Lower leg skin (tissue), 4 donors: ENCODE results near the gene MTHFSD. TPM values are rescaled to one million over a fixed set of nuclear protein-coding genes. Genes with fewer than 3 reads are reported as not detected.

Experiments used
- DNase-seq, 2 donors: peaks; one replicate each; pipeline ENCODE4 v3.0.0-alpha.2; 2019; ENCODE audit warnings: low spot score in 2 of 2
- H3K4me3 ChIP-seq: fragments of 200-600 bp; sonication (generic); 2 replicates; pipeline ENCODE4 v1.5.1; 2017; ENCODE audit warnings: mild to moderate bottlenecking, low read depth; ENCODE audit not compliant: poor library complexity, severe bottlenecking
- POLR2A ChIP-seq, 2 donors: fragments of 450-650 bp; IDR thresholded peaks; one replicate each; pipeline ENCODE4 v1.6.1; 2016 to 2017; ENCODE audit warnings: antibody characterized with exemption in 2 of 2, mild to moderate bottlenecking in 1 of 2, moderate library complexity in 1 of 2
- WGBS, 2 donors: methylation state at CpG; one replicate each; pipeline ENCODE4 v1.1.5; 2018; 5-methylcytosine and 5-hydroxymethylcytosine counted together
- intact Hi-C: fragments of 100-400 bp; cut with DNase I; formaldehyde crosslinking; loops from one replicate; pipeline ENCODE4 v1.15.0; 2023; ENCODE audit warnings: low total_unique reads
- total RNA-seq, 4 donors: library from RNA; depleted of rRNA; stranded (reverse); fragments of >200 nt; gene quantifications; one replicate each; pipeline ENCODE4 v1.1.0, GENCODE V29; 2016
- TF ChIP-seq, protein P1 (sequence below), 3 donors: fragments of 450-650 bp; IDR thresholded peaks; one replicate each; pipeline ENCODE4 v1.5.1; 2016; ENCODE audit warnings: antibody characterized with exemption in 3 of 3, mild to moderate bottlenecking in 3 of 3, moderate library complexity in 2 of 3

Gene MTHFSD
- total RNA-seq, 4 donors from 2014 or later = 14.5 to 34.8 (median 25.5) TPM

DNA sequence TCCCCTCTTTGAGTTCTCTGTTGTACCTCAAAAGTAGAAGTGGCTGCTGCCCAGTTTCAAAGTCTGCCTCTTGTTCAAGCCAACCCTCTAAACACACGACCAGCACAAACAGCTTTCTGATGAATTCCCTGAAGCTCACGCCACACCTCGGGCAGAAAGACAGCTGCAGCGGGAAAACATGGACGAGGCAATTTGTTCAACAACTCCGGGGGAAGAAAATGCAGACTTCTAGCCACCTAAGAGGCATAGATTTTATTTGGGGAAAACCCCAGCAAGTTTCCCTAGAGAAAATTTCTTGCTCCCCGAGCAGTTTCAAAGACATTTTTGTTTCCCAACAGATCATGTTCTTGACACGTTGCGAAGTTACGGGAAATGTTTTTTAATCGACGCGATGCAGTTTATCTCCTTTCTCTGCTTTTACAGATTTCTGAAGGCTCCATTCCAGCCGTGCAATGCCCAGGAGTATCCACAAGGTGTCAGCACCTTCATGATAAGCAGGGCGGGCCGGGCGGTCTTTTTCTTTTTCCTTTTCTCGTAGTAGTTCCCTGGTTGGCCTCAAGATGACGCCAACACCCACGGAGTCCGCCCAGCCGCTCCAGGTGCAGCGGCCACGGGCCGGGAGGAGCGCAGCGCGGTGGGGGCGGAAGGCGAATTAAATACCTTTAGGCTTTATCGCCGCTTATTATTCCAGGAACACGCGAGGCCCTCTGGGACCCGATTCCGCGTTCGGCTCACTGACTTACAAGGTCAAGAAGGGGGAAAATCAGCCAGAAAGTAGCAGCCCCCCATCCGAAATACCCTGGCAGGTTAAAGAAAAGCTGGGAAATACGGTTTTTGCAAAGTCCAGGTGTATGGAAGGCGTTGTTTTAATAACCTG, 8.7 kb upstream of the MTHFSD start:
- 1% methylated on average over 41 of the region's 41 CpGs for WGBS, 2 donors
- peak; percentile 92 to 98 for DNase-seq
- intact Hi-C loops = no loop called here
- no peak overlapping the region for H3K4me3 ChIP-seq
- no peak for TF ChIP-seq POLR2A (IDR thresholded peaks at IDR 0.05)
- TF ChIP-seq, protein P1, sequence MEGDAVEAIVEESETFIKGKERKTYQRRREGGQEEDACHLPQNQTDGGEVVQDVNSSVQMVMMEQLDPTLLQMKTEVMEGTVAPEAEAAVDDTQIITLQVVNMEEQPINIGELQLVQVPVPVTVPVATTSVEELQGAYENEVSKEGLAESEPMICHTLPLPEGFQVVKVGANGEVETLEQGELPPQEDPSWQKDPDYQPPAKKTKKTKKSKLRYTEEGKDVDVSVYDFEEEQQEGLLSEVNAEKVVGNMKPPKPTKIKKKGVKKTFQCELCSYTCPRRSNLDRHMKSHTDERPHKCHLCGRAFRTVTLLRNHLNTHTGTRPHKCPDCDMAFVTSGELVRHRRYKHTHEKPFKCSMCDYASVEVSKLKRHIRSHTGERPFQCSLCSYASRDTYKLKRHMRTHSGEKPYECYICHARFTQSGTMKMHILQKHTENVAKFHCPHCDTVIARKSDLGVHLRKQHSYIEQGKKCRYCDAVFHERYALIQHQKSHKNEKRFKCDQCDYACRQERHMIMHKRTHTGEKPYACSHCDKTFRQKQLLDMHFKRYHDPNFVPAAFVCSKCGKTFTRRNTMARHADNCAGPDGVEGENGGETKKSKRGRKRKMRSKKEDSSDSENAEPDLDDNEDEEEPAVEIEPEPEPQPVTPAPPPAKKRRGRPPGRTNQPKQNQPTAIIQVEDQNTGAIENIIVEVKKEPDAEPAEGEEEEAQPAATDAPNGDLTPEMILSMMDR (IDR thresholded peaks at IDR 0.05) = peak; percentile 76 to 99 (median 80)

- no peak overlapping the region for H3K4me3 ChIP-seq
- 54 to 59% methylated on average over 6 of the region's 6 CpGs for whole genome bisulfite sequencing, 2 donors
- no peak for DNase-seq
- intact Hi-C loops = no loop called here
- TF ChIP-seq POLR2A (IDR thresholded peaks at IDR 0.05) = no peak
- TF ChIP-seq, protein P1 (IDR thresholded peaks at IDR 0.05) = no peak
Measured at GRCh38 chr16:86562356-86562755, 7.3 kb upstream of the MTHFSD start.

DNA sequence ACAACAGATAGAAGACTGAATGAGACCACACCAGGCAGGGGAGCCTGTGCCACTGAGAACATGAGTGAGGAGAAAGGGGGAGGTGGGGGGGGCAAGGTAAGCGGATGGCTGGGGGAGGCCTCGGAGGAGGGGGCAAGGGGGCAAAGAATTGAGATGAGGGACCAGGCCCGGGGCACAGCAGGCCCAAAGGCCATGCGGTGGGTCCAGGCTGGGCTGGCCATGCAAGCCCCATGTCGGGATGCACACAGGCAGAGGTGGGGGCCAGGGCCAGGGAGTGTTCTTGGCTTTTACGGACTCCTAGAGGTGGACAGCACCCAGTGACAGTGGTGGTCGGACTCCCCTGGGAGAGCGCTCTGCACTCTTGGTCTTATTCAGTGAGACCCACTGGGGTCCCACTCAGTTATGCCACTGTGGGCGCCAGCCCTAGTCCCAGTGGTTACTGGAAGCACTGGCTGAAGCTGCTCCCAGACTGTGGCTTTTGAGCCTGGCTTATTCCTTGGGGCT, 4.8 kb upstream of the MTHFSD start:
- DNase-seq = no peak
- H3K4me3 ChIP-seq = no peak overlapping the region
- 73 to 79% methylated on average over 9 of the region's 9 CpGs for WGBS, 2 donors
- TF ChIP-seq, protein P1 (IDR thresholded peaks at IDR 0.05) = no peak
- no peak for TF ChIP-seq POLR2A (IDR thresholded peaks at IDR 0.05)
- intact Hi-C loops = no loop called here

DNA sequence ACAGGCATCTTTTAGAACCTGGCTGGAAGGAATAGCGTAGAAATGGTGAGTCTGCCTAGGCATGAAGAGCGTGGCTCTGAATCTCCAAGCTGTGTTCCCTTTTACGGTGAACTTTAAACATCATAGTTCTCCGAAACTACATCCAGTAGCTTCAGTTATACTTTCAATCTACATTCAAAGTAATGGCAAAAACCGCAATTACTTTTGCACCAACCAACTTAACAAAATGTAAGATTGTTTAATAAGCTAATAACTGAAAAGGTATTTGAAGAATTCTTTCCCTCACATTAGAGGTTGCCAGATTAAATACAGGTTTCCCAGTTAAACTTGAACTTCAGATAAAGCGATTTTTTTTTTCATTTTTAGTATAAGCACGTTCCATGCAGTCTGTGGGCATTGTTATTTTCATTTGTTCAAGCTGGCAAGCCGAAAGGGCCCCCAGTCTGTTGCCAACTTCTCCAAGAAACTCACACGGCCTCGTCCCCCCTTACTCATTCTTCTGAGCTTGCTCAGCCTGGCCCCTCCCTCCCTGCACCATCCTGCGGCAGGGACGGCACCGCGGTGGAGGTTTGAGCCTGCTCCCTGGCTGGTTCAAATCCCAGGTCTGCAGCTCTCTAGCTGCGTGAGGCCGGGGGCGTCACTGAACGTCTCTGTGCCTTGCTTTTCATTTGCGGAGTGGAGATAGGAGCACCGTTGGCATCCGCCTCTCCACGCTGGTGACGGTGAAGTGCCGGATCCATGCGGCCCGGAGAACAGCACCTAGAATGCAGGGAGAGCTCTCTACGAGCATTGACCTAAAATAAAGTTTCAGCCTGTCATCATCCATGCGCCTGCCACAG, 3.5 kb upstream of the MTHFSD start:
- no peak overlapping the region for H3K4me3 ChIP-seq
- 71 to 72% methylated on average over 28 of the region's 28 CpGs for WGBS, 2 donors
- DNase-seq = no peak
- intact Hi-C loops = no loop called here
- TF ChIP-seq, protein P1 (IDR thresholded peaks at IDR 0.05) = no peak
- TF ChIP-seq POLR2A (IDR thresholded peaks at IDR 0.05) = no peak

DNA sequence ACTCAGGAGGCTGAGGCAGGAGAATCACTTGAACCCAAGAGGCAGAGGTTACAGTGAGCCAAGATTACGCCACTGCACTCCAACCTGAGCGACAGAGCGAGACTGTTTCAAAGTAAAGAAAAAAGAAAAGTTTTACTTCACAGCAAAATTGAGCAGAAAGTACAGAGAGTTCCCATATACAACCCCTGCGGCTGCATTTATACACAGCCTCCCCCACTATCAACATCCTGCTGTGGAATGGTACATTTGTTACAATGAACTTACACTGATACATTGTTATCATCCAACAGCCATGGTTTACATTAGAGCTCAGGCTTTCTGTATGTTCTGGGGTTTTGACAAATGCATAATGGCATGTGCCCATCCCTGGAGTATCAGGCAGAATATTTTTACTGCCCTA, 2.6 kb upstream of the MTHFSD start:
- TF ChIP-seq, protein P1 (IDR thresholded peaks at IDR 0.05) = no peak
- TF ChIP-seq POLR2A (IDR thresholded peaks at IDR 0.05) = no peak
- 78 to 83% methylated on average over 4 of the region's 4 CpGs for WGBS, 2 donors
- intact Hi-C loops = no loop called here
- no peak overlapping the region for H3K4me3 ChIP-seq
- no peak for DNase-seq
